ENCODE data around the gene KIAA1755. TPM values are rescaled to one million over a fixed set of nuclear protein-coding genes. Genes with fewer than 3 reads are reported as not detected.
A peak's percentile ranks its signal among the peaks of the same experiment; 100 is the strongest.

KIAA1755 gene
- total RNA-seq, 1 experiment from 2014 or later = not detected

DNA sequence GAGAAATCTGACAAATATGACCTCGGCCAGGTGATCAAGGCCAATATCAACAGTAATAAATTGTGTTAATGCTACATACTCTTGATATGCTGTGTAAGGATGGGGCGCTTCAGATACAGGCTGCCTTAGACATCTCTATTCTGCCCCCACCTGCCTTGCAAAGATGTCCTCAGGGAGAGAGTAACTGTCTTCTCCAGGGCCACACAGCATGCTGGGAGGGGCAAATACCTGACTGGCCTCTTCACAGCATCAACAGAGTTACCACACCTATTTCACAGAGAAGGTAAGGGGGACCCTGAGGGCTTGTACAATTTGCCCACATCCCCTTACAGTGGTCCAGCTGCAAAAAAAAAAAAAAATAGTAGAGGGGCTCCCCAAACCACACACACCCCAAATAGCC lies 17.2 kb upstream of the KIAA1755 start:
- Histone ChIP-seq H3K4me3 (ENCODE audit: low read depth, low read length, poor library complexity, severe bottlenecking) (no peak overlapping the region), H3K36me3 (ENCODE audit: insufficient read depth, low read length, poor library complexity, severe bottlenecking) (no peaks in the 10 kb centered on the region), H3K27ac (ENCODE audit: low read depth, low read length, poor library complexity, severe bottlenecking) (no peak overlapping the region), H3K4me1 (ENCODE audit: insufficient read depth, low read length, poor library complexity, severe bottlenecking) (no peaks in the 10 kb centered on the region), H3K9me3 (ENCODE audit: low read depth, low read length, poor library complexity, severe bottlenecking) (no peaks in the 10 kb centered on the region), H3K27me3 (replicated peaks; ENCODE audit: insufficient read depth, low read depth, low read length, poor library complexity) (no peaks in the 10 kb centered on the region)
- CTCF ChIA-PET = interaction anchor here (0.7 kb wide), 1 partner anchor 567 kb away, joined by 4 read pairs; no protein-coding TSS in a partner anchor
- BruUV-seq (replicated peaks) = no TSS peak
- TF ChIP-seq CTCF (conservative IDR thresholded peaks at IDR 0.05; ENCODE audit: low read depth, low read length) (no peak), EZH2 (IDR thresholded peaks at IDR 0.05; ENCODE audit: borderline replicate concordance, low read depth, low read length, poor library complexity, severe bottlenecking) (no peak)
- POLR2A ChIA-PET (ENCODE audit: low non-redundant PET) = interaction anchor here (0.6 kb wide), 1 partner anchor 128 kb away, joined by 17 read pairs; no protein-coding TSS in a partner anchor
- intact Hi-C loops (cut with micrococcal nuclease; ENCODE audit: unreplicated experiment) = no loop called here
- DNase-seq (ENCODE audit: low spot score) = no peak

DNA sequence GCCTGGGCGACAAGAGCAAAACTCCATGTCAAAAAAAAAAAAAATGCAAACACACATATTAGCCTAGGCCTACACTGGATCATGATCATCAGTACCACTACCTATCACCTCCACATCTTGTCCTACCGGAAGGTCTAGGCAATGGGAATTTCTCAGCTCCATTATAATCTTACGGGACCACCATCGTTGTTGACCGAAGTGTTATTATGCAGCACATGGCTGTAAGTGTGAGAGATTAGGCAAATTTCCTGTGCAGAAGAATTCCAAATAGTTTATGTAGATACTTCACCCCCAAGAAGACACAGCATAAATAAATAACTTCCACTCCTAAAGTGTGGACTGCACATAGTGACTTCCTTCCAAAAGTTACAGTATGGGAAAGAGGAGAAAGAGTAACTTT lies 16.8 kb upstream of the KIAA1755 start:
- intact Hi-C loops (cut with micrococcal nuclease; ENCODE audit: unreplicated experiment) = no loop called here
- ChIA-PET POLR2A (ENCODE audit: low non-redundant PET) (interaction anchor here (0.6 kb wide), 1 partner anchor 128 kb away, joined by 17 read pairs; no protein-coding TSS in a partner anchor), CTCF (interaction anchor here (0.7 kb wide), 1 partner anchor 567 kb away, joined by 4 read pairs; no protein-coding TSS in a partner anchor)
- no peaks in the 10 kb centered on the region for H3K9me3 ChIP-seq (ENCODE audit: low read depth, low read length, poor library complexity, severe bottlenecking)
- no peak for DNase-seq (ENCODE audit: low spot score)
- no peaks in the 10 kb centered on the region for H3K27me3 ChIP-seq (replicated peaks; ENCODE audit: insufficient read depth, low read depth, low read length, poor library complexity)
- no peak overlapping the region for H3K4me3 ChIP-seq (ENCODE audit: low read depth, low read length, poor library complexity, severe bottlenecking)
- TF ChIP-seq EZH2 (IDR thresholded peaks at IDR 0.05; ENCODE audit: borderline replicate concordance, low read depth, low read length, poor library complexity, severe bottlenecking) = no peak
- no peak for TF ChIP-seq CTCF (conservative IDR thresholded peaks at IDR 0.05; ENCODE audit: low read depth, low read length)
- H3K27ac ChIP-seq (ENCODE audit: low read depth, low read length, poor library complexity, severe bottlenecking) = no peak overlapping the region
- H3K36me3 ChIP-seq (ENCODE audit: insufficient read depth, low read length, poor library complexity, severe bottlenecking) = no peaks in the 10 kb centered on the region
- no peaks in the 10 kb centered on the region for H3K4me1 ChIP-seq (ENCODE audit: insufficient read depth, low read length, poor library complexity, severe bottlenecking)
- no TSS peak for BruUV-seq (replicated peaks)

GRCh38 chr20:38275815-38276550 lies 15.4 kb upstream of the KIAA1755 start:
- no peaks in the 10 kb centered on the region for H3K36me3 ChIP-seq (ENCODE audit: insufficient read depth, low read length, poor library complexity, severe bottlenecking)
- POLR2A ChIA-PET (ENCODE audit: low non-redundant PET) = interaction anchor here (0.6 kb wide), 1 partner anchor 71 kb away, joined by 3 read pairs; no protein-coding TSS in a partner anchor
- CTCF ChIA-PET = interaction anchor here (0.6 kb wide), 1 partner anchor 62 kb away, joined by 4 read pairs; no protein-coding TSS in a partner anchor
- no TSS peak for BruUV-seq (replicated peaks)
- no peaks in the 10 kb centered on the region for H3K27me3 ChIP-seq (replicated peaks; ENCODE audit: insufficient read depth, low read depth, low read length, poor library complexity)
- H3K27ac ChIP-seq (ENCODE audit: low read depth, low read length, poor library complexity, severe bottlenecking) = no peak overlapping the region
- peak; percentile 18 for DNase-seq (ENCODE audit: low spot score)
- TF ChIP-seq CTCF (conservative IDR thresholded peaks at IDR 0.05; ENCODE audit: low read depth, low read length) (no peak), EZH2 (IDR thresholded peaks at IDR 0.05; ENCODE audit: borderline replicate concordance, low read depth, low read length, poor library complexity, severe bottlenecking) (no peak)
- no peaks in the 10 kb centered on the region for H3K9me3 ChIP-seq (ENCODE audit: low read depth, low read length, poor library complexity, severe bottlenecking)
- H3K4me3 ChIP-seq (ENCODE audit: low read depth, low read length, poor library complexity, severe bottlenecking) = no peak overlapping the region
- intact Hi-C loops (cut with micrococcal nuclease; ENCODE audit: unreplicated experiment) = no loop called here
- no peaks in the 10 kb centered on the region for H3K4me1 ChIP-seq (ENCODE audit: insufficient read depth, low read length, poor library complexity, severe bottlenecking)
